DOHH2 (cell line): ENCODE results near the gene SLCO3A1.

ENCODE experiments used
- EZH2phosphoT487 ChIP-seq: fragments of 200-600 bp; sonication (generic); IDR thresholded peaks from 2 replicates; pipeline ENCODE4 v1.6.1; 2017; ENCODE audit warnings: borderline replicate concordance, mild to moderate bottlenecking, antibody characterized with exemption, low read length, moderate library complexity, mixed read lengths
- TF ChIP-seq, protein P1 (sequence below): fragments of 200-600 bp; sonication (generic); IDR thresholded peaks from one replicate; pipeline ENCODE4 v1.5.1; 2014; ENCODE audit warnings: antibody characterized with exemption, mild to moderate bottlenecking, low read depth, low read length; ENCODE audit not compliant: poor library complexity, severe bottlenecking

- TF ChIP-seq, protein P1, sequence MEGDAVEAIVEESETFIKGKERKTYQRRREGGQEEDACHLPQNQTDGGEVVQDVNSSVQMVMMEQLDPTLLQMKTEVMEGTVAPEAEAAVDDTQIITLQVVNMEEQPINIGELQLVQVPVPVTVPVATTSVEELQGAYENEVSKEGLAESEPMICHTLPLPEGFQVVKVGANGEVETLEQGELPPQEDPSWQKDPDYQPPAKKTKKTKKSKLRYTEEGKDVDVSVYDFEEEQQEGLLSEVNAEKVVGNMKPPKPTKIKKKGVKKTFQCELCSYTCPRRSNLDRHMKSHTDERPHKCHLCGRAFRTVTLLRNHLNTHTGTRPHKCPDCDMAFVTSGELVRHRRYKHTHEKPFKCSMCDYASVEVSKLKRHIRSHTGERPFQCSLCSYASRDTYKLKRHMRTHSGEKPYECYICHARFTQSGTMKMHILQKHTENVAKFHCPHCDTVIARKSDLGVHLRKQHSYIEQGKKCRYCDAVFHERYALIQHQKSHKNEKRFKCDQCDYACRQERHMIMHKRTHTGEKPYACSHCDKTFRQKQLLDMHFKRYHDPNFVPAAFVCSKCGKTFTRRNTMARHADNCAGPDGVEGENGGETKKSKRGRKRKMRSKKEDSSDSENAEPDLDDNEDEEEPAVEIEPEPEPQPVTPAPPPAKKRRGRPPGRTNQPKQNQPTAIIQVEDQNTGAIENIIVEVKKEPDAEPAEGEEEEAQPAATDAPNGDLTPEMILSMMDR = no peak
- no peak for TF ChIP-seq EZH2phosphoT487
Observed at GRCh38 chr15:91954292-91954691, 100.8 kb downstream of the SLCO3A1 start.
